ENCODE measurements around the gene GAS7.

- no peak for TF ChIP-seq POLR2A (IDR thresholded peaks at IDR 0.05)
- TF ChIP-seq CTCF (IDR thresholded peaks at IDR 0.05): no peak
Observed at GRCh38 chr17:10021272-10021984, 177.0 kb downstream of the GAS7 start.

Data from gastroesophageal sphincter (tissue), 3 donors.